ENCODE measurements around the gene CPT1B.
A peak's percentile ranks its signal among the peaks of the same experiment; 100 is the strongest.

The CPT1B gene

GRCh38 chr22:50583294-50583861 lies 5.2 kb upstream of the CPT1B start (continued):
- TF ChIP-seq ZSCAN18 (tag by site-specific recombination; IDR thresholded peaks at IDR 0.05): no peak
- TF ChIP-seq ZBTB20 (tag by site-specific recombination; IDR thresholded peaks at IDR 0.05): peak; percentile 31; the same call in 1 of the 2 replicates
- no peak for TF ChIP-seq PRDM1 (tag by site-specific recombination; IDR thresholded peaks at IDR 0.05)
- TF ChIP-seq ZNF112 (tag by site-specific recombination; IDR thresholded peaks at IDR 0.05): no peak
- peak; percentile 6; the same call in 1 of the 2 replicates for TF ChIP-seq ZNF121 (tag by site-specific recombination; IDR thresholded peaks at IDR 0.05)
- no peak for TF ChIP-seq ZNF175 (tag by site-specific recombination; IDR thresholded peaks at IDR 0.05)
- no peak for TF ChIP-seq ZSCAN23 (tag by site-specific recombination; IDR thresholded peaks at IDR 0.05)
- no peak for TF ChIP-seq AEBP2 (tag by site-specific recombination; IDR thresholded peaks at IDR 0.05; ENCODE audit: borderline replicate concordance)
- no peak for TF ChIP-seq ZNF280C (tag by site-specific recombination; IDR thresholded peaks at IDR 0.05)
- TF ChIP-seq TRIM28 (IDR thresholded peaks at IDR 0.05; ENCODE audit: borderline replicate concordance, low read length): no peak
- TF ChIP-seq, protein P1, sequence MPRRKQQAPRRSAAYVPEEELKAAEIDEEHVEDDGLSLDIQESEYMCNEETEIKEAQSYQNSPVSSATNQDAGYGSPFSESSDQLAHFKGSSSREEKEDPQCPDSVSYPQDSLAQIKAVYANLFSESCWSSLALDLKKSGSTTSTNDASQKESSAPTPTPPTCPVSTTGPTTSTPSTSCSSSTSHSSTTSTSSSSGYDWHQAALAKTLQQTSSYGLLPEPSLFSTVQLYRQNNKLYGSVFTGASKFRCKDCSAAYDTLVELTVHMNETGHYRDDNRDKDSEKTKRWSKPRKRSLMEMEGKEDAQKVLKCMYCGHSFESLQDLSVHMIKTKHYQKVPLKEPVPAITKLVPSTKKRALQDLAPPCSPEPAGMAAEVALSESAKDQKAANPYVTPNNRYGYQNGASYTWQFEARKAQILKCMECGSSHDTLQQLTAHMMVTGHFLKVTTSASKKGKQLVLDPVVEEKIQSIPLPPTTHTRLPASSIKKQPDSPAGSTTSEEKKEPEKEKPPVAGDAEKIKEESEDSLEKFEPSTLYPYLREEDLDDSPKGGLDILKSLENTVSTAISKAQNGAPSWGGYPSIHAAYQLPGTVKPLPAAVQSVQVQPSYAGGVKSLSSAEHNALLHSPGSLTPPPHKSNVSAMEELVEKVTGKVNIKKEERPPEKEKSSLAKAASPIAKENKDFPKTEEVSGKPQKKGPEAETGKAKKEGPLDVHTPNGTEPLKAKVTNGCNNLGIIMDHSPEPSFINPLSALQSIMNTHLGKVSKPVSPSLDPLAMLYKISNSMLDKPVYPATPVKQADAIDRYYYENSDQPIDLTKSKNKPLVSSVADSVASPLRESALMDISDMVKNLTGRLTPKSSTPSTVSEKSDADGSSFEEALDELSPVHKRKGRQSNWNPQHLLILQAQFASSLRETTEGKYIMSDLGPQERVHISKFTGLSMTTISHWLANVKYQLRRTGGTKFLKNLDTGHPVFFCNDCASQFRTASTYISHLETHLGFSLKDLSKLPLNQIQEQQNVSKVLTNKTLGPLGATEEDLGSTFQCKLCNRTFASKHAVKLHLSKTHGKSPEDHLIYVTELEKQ (tag by site-specific recombination; IDR thresholded peaks at IDR 0.05; ENCODE audit: borderline replicate concordance): no peak
- no peak for TF ChIP-seq SALL2 (tag by site-specific recombination; IDR thresholded peaks at IDR 0.05; ENCODE audit: borderline replicate concordance)
- no peak for TF ChIP-seq ZNF521 (tag by site-specific recombination; IDR thresholded peaks at IDR 0.05)
- TF ChIP-seq ZNF629 (tag by site-specific recombination; IDR thresholded peaks at IDR 0.05): no peak
- TF ChIP-seq SP7 (tag by site-specific recombination; IDR thresholded peaks at IDR 0.05): 0 out of 2 replicates have a peak, but pooled peaks have one; percentile 11
- 0 out of 2 replicates have a peak, but pooled peaks have one; percentile 46 for TF ChIP-seq ZBTB1 (tag by site-specific recombination; IDR thresholded peaks at IDR 0.05)
- 0 out of 2 replicates have a peak, but pooled peaks have one; percentile 44 for TF ChIP-seq ZNF76 (tag by site-specific recombination; IDR thresholded peaks at IDR 0.05; ENCODE audit: borderline replicate concordance, low read depth)
- TF ChIP-seq, protein P2, sequence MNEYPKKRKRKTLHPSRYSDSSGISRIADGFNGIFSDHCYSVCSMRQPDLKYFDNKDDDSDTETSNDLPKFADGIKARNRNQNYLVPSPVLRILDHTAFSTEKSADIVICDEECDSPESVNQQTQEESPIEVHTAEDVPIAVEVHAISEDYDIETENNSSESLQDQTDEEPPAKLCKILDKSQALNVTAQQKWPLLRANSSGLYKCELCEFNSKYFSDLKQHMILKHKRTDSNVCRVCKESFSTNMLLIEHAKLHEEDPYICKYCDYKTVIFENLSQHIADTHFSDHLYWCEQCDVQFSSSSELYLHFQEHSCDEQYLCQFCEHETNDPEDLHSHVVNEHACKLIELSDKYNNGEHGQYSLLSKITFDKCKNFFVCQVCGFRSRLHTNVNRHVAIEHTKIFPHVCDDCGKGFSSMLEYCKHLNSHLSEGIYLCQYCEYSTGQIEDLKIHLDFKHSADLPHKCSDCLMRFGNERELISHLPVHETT (tag by site-specific recombination; IDR thresholded peaks at IDR 0.05): no peak
- TF ChIP-seq KLF16 (tag by site-specific recombination; IDR thresholded peaks at IDR 0.05): 0 out of 2 replicates have a peak, but pooled peaks have one; percentile 52
- TF ChIP-seq ZNF645 (tag by site-specific recombination; IDR thresholded peaks at IDR 0.05): no peak
- no peak for TF ChIP-seq MZF1 (tag by site-specific recombination; IDR thresholded peaks at IDR 0.05; ENCODE audit: borderline replicate concordance)
- TF ChIP-seq ZIC2 (tag by site-specific recombination; IDR thresholded peaks at IDR 0.05): peak; percentile 28; the same call in 1 of the 2 replicates
- no peak for TF ChIP-seq BCL11A (tag by site-specific recombination; IDR thresholded peaks at IDR 0.05; ENCODE audit: low read depth)
- no peak for TF ChIP-seq ZNF433 (tag by site-specific recombination; IDR thresholded peaks at IDR 0.05; ENCODE audit: low read depth)
- no peak for TF ChIP-seq ZBTB7A (tag by site-specific recombination; IDR thresholded peaks at IDR 0.05; ENCODE audit: low read depth)
- no peak for TF ChIP-seq ZNF341 (tag by site-specific recombination; IDR thresholded peaks at IDR 0.05; ENCODE audit: low read depth)
- no peak for TF ChIP-seq ZNF792 (tag by site-specific recombination; IDR thresholded peaks at IDR 0.05)
- TF ChIP-seq ZNF23 (tag by site-specific recombination; IDR thresholded peaks at IDR 0.05; ENCODE audit: borderline replicate concordance): no peak
